NCI-H146 treated with DMSO at 0.1 percent for 48 hours (cell line): ENCODE results near the gene CIBAR2.
"Not testable (repeated sequence)": the region's sequence is repeated elsewhere in the genome, so short reads cannot be mapped to it uniquely, and the experiment has no call there.

Source experiments
- DNase-seq: peaks from one replicate; lab custom pipeline; 2025; ENCODE audit not compliant: unreplicated experiment; lab: John Stamatoyannopoulos, UW

The CIBAR2 gene

DNA sequence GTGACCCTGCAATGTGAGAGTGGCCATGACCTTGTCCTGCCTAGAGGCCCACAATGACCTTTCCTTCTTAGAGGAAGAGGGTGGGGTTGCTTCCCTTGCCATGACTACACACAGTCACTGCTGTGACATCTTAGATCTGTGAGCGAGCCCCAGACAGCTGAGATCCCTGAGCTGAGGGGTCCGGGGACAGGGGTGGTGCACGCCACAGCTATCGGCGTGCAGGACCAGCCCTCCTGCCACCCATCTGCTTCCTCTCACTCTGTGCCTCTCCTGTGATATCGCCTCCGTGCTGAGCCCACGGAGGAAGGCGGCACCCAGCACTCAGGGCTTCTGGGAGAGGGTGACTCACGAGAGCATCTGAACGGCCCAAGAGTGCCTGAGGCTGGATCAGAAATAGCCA, 49.4 kb downstream of the CIBAR2 start:
- DNase-seq: no peak

DNA sequence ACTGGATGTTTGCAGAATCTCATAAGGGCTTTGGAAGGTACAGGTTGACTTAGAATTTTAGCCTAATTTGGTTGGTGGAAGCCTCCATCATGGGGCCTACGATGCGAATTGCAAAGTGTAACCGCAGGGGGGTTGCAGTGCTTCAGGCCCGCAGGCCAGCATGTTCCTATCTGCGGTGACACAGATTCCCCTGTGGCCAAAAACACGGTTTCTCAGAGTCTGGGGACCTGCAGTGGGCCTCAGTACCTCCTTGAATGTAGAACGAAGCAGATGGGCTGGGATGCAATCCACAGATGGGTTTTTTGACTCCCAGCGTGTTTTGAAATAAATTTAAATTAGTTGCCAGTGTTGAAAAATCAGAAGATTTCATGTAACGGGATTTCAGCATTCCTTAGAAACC, 49.9 kb downstream of the CIBAR2 start:
- no peak for DNase-seq

DNA sequence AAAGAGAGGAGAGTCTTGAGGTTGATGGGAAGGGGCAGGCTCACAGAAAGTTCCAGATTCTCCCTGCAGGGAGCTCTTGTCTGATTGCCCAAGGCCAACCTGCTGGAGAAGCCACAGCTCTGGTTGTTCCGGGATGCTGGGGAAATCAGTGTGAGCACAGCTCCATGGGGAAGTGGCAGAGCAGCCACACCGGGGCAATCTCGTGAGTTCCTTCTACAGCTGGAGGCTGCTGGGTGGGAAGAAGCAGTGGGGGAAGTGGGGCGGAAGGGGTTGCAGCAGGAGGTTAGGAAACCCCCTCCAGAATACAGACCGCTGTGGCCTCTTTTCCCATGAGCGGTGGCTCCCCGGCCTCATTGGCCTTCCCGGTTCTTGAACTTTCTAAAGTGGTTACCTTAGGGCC, 50.7 kb downstream of the CIBAR2 start:
- DNase-seq: no peak

- DNase-seq: no peak
Observed at GRCh38 chr16:85058909-85059308, 53.4 kb downstream of the CIBAR2 start.

DNA sequence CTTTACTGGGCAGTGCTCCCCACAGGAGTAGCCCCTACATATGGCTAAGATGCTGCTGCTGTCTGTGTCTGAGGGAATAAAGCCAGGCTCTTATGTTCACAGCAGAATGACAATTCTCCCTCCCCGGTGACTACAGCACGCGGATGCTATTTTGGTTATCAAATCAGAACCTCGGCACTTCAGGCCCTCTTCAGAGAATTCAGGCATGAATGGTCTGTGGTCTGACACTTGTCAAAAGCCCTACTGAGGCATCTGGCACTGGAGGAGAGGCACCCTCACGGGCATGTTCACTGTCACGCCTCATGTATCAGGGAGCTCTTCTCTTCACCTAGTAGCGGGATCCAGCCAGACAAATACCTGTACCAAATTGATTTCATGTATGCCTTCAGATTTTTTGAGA, 54.3 kb downstream of the CIBAR2 start:
- DNase-seq: no peak

GRCh38 chr16:85057212-85057889, 54.9 kb downstream of the CIBAR2 start:
- DNase-seq: peak; percentile 7

DNA sequence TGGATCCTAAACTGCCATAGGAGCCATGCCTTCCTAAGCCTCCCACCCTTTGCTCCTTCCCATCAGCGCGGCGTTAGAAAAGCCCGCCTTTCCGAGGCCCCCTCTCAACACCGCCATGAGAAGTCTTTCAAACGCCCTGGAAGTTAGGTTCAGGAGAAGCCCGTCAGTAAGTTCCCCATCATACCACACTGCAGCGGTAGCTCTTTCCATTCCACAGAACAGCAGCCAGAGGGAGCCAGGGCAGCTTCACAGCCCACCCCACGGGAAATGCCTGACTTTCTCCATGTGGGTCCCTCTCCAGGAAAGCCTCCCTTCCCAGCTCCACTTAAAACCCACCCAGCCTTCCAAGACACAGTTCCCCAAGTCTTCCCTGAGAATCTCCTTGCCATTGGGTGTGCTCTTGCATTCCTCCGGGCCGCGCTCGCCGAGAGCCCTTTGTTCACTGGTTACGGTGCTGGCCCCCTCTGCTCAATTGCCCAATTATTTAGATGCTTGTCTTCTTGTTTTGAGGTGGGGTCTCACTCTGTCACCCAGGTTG, 56.0 kb downstream of the CIBAR2 start:
- no peak for DNase-seq

GRCh38 chr16:85055493-85056210, 56.6 kb downstream of the CIBAR2 start:
- no peak for DNase-seq

DNA sequence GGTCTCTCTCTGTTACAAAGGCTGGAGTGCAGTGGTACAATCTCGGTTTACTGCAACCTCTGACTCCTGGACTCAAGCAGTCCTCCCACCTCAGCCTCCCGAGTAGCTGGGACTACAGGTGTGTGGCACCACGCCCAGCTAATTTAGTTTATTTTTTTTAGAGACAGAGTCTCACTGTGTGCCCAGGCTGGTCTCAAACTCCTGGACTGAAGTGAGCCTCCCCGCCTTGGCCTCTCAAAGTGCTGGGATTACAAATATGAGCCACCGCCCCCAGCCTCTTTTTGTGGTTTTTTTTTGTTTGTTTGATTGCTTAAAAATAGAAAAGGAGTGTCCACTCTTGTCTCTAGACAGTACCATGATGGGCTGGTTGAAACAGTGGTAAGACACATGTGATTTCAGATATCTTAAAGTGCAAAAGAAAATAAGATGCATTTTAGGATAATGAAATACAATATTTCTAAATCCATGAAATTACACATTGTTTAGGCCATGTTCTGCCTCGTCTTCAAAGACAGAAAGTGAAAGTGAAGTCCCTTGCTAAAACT, 57.3 kb downstream of the CIBAR2 start:
- DNase-seq: no peak

GRCh38 chr16:85054321-85054720, 58.0 kb downstream of the CIBAR2 start:
- DNase-seq: not testable (repeated sequence)

DNA sequence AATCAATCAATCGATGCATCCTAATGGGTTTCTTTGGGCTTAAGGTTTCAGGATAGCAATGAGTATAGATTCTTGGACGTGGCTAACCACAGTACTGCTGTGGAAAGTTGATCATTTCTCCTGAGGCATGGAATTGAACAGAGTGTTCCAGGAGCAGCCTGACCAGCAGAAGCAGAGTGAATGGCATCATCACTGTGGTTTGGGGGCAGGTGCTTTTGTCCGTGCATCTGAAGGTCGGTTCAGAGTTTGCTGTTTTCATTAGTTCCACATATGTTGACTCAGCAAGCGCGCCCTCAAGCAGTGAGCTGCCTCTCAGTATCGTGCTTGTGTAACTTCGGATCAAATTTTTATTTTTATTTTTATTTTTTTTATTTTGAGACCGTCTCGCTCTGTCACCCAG, 59.7 kb downstream of the CIBAR2 start:
- no peak for DNase-seq

- DNase-seq: no peak
Observed at GRCh38 chr16:85051683-85052082, 60.6 kb downstream of the CIBAR2 start.

GRCh38 chr16:85051067-85051581, 61.1 kb downstream of the CIBAR2 start:
- DNase-seq: no peak

DNA sequence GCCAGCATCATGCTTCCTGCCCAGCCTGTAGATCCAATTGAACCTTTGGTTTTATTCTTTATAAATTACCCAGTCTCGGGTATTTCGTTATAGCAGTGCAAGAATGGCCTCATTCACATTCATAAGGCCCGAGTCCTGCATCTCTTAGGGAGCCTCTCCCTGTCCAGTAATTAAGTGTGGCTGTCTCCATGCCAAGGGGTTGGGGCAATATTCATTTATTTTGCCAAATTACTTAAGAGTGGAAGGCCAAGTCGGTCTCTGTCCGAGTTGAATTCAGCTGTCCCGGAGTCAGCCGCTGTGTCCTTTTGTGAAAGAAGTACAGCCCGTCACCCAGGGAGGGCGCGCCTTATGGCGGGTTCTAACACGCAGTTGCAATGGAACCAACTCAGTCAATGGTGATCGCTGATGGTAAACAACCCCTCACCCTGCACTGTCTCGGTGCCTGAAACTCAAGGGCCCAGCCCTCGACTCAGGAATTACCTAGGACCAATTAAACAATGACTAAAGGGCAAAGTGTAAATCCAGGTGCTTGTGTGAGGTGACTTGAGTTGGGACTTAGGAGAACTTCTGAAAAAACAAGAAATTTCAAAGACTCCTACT, 62.5 kb downstream of the CIBAR2 start:
- no peak for DNase-seq

- DNase-seq: no peak
Observed at GRCh38 chr16:85048921-85049562, 63.2 kb downstream of the CIBAR2 start.
